K562 (cell line): Measurements from ENCODE around the gene NKIRAS2. TPM values are rescaled to one million over a fixed set of nuclear protein-coding genes. Genes with fewer than 3 reads are reported as not detected.

Source experiments
- ATAC-seq: fragments of 200-7000 bp; cut with Tn5 transposase; 3 replicates; pipeline ENCODE4 v1.9.1; 2020; ENCODE audit warnings: moderate library complexity
- BruUV-seq: library from RNA; stranded (reverse); fragments of 400-500 nt; replicated peaks from 2 replicates; lab custom pipeline; 2021; lab: Mats Ljungman, UMichigan
- CTCF ChIA-PET: fragments of 300-600 bp; formaldehyde crosslinking; extraction: SDS; loops from one replicate; lab custom pipeline; 2021; ENCODE audit warnings: low intra/inter-chr PET ratio; lab: Yijun Ruan, JAX
- POLR2A ChIA-PET: fragments of 300-600, 350-650 bp; sonication (Branson Sonifier 250); formaldehyde crosslinking; extraction: SDS; loops from one replicate; lab custom pipeline; 2021; ENCODE audit warnings: antibody characterized with exemption, inconsistent platforms; lab: Yijun Ruan, JAX
- DNase-seq, 4 experiments: peaks; one replicate each; pipeline versions ENCODE4 v3.0.0 to v3.0.0-alpha.2; 2011 to 2018; ENCODE audit warnings: low spot score in 3 of 4, mixed read lengths in 3 of 4; ENCODE audit errors: extremely low read depth in 1 of 4
- FAIRE-seq: peaks from 2 replicates; lab custom pipeline; 2011; peaks lifted over from hg19 to GRCh38; lab: Jason Lieb, UNC
- H2AFZ ChIP-seq: 2 replicates; pipeline ENCODE4 v1.6.0; 2011; ENCODE audit warnings: low read depth, low read length, control low read depth, inconsistent platforms
- H3K27ac ChIP-seq: fragments of 200-600 bp; 3 replicates; pipeline ENCODE4 v1.8.0; 2011; ENCODE audit warnings: low read depth, mild to moderate bottlenecking, control low read depth, inconsistent platforms, low read length, moderate library complexity, mixed read lengths; ENCODE audit errors: extremely low read depth
- H3K27me3 ChIP-seq, 2 experiments: fragments of 300-600 bp in 1 of 2; 2 replicates in 1 of 2; 3 replicates in 1 of 2; pipeline versions ENCODE4 v1.6.0 to v1.8.0; 2011; ENCODE audit warnings: inconsistent platforms in 2 of 2, low read length in 2 of 2, mild to moderate bottlenecking in 1 of 2, mixed read lengths in 1 of 2, moderate library complexity in 1 of 2; ENCODE audit not compliant: control insufficient read depth in 2 of 2, insufficient read depth in 2 of 2
- H3K36me3 ChIP-seq: fragments of 300-600 bp; 3 replicates; pipeline ENCODE4 v1.8.0; 2011; ENCODE audit warnings: mild to moderate bottlenecking, low read length, inconsistent platforms; ENCODE audit not compliant: control insufficient read depth, insufficient read depth
- H3K4me1 ChIP-seq, 2 experiments: fragments of 200-600 bp in 1 of 2; replicated peaks in 1 of 2; 2 replicates in 1 of 2; 3 replicates in 1 of 2; pipeline versions ENCODE4 v1.5.1 to v1.8.0; 2011; ENCODE audit warnings: inconsistent platforms in 2 of 2, low read length in 2 of 2, mild to moderate bottlenecking in 1 of 2, mixed read lengths in 1 of 2, moderate library complexity in 1 of 2; ENCODE audit not compliant: control insufficient read depth in 2 of 2, insufficient read depth in 2 of 2
- H3K4me2 ChIP-seq: 2 replicates; pipeline ENCODE4 v1.6.1; 2011; ENCODE audit warnings: low read length, control low read depth, inconsistent platforms, mixed read lengths; ENCODE audit not compliant: insufficient read depth
- H3K4me3 ChIP-seq: fragments of 200-600 bp; sonication (generic), shearing (Covaris generic); 2 replicates; pipeline ENCODE4 v1.5.1; 2016; ENCODE audit warnings: control low read depth, inconsistent platforms
- H3K79me2 ChIP-seq: fragments of 200-600 bp; 3 replicates; pipeline ENCODE4 v1.8.0; 2011; ENCODE audit warnings: low read length, inconsistent platforms; ENCODE audit not compliant: control insufficient read depth, insufficient read depth
- H3K9ac ChIP-seq, 2 experiments: 2 replicates each; pipeline versions ENCODE4 v1.6.0 to v1.6.1; 2011; ENCODE audit warnings: low read depth in 2 of 2, low read length in 2 of 2, control low read depth in 1 of 2, inconsistent platforms in 1 of 2, mild to moderate bottlenecking in 1 of 2, mixed read lengths in 1 of 2; ENCODE audit not compliant: insufficient read depth in 1 of 2
- H3K9me1 ChIP-seq: one replicate; pipeline ENCODE4 v1.6.0; 2011; ENCODE audit warnings: inconsistent platforms, mild to moderate bottlenecking, low read length, moderate library complexity; ENCODE audit not compliant: control insufficient read depth, insufficient read depth
- H3K9me3 ChIP-seq: replicated peaks from 2 replicates; pipeline ENCODE4 v1.5.1; 2011; ENCODE audit warnings: low read depth, low read length, inconsistent platforms; ENCODE audit not compliant: control insufficient read depth, insufficient read depth
- H4K20me1 ChIP-seq: replicated peaks from 2 replicates; pipeline ENCODE4 v1.6.1; 2011; ENCODE audit warnings: low read length, inconsistent platforms, mixed read lengths; ENCODE audit not compliant: control insufficient read depth, insufficient read depth
- E2F8 ChIP-seq: fragments of 450-650 bp; IDR thresholded peaks from 2 replicates; pipeline ENCODE4 v1.7.1; 2018; ENCODE audit warnings: mild to moderate bottlenecking, low read depth; ENCODE audit not compliant: partially characterized antibody
- EP300 ChIP-seq: IDR thresholded peaks from 2 replicates; pipeline ENCODE4 v1.6.1; 2012; ENCODE audit warnings: low read length, improper control_type of control experiment
- RBM34 ChIP-seq: fragments of 200-400 bp; formaldehyde crosslinking; IDR thresholded peaks from 2 replicates; pipeline ENCODE4 v1.6.1; 2018; ENCODE audit warnings: low read length, borderline replicate concordance; ENCODE audit not compliant: insufficient read depth
- THRA ChIP-seq: fragments of 450-650 bp; IDR thresholded peaks from 2 replicates; pipeline ENCODE4 v1.6.1; 2017; ENCODE audit warnings: mild to moderate bottlenecking, moderate library complexity
- ZNF436 ChIP-seq: fragments of 250-450, 450-650 bp; sonication (Bioruptor Pico); formaldehyde crosslinking; IDR thresholded peaks from 2 replicates; pipeline ENCODE4 v1.7.0; 2020; ENCODE audit warnings: mild to moderate bottlenecking
- WGBS: fragments of 100-300 bp; shearing (Covaris generic); methylation state at CpG from one replicate; pipeline ENCODE4 v1.1.6; 2016; ENCODE audit warnings: low coverage, mixed read lengths; ENCODE audit not compliant: insufficient coverage; ENCODE audit errors: missing lambda C conversion rate; 5-methylcytosine and 5-hydroxymethylcytosine counted together
- in situ Hi-C: fragments of 300-500 bp; cut with MboI; formaldehyde crosslinking; loops from 4 replicates; pipeline ENCODE4 v1.15.0; 2018; ENCODE audit warnings: inconsistent platforms, mixed read lengths
- intact Hi-C: fragments of 100-400 bp; cut with micrococcal nuclease; formaldehyde crosslinking; loops from 2 replicates; pipeline ENCODE4 v1.14.2; 2022
- polyA plus RNA-seq, 8 experiments: library from polyadenylated mRNA; depleted of rRNA in 4 of 8; stranded (reverse) in 5 of 8; unstranded in 3 of 8; fragments of >200 nt; fragmentation: Nextera tagmentation in 2 of 8; fragmentation: Illumina TruSeq in 1 of 8; extraction: Ambion mirVana in 2 of 8; extraction: Trizol in 1 of 8; gene quantifications; 2 replicates each; pipeline versions ENCODE4 v1.2.1 to v1.2.3, GENCODE V29; 2011 to 2014; ENCODE audit warnings: inconsistent platforms in 1 of 8, missing spikeins in 1 of 8
- total RNA-seq, 7 experiments: library from RNA; depleted of rRNA in 6 of 7; stranded (reverse); fragments of >200 nt in 6 of 7; fragmentation: Illumina TruSeq in 2 of 7; extraction: Trizol in 2 of 7; gene quantifications; 2 replicates each; pipeline versions ENCODE4 v1.2.1 to v1.2.3, GENCODE V29; 2011 to 2021; ENCODE audit warnings: low replicate concordance in 1 of 7

NKIRAS2 gene
- total and polyA plus RNA-seq, 9 of the 15 experiments (the other 6 are each of a cell fraction or from before 2014, with no cell fraction given) = 10.1 to 65.5 (median 29.8) TPM

DNA sequence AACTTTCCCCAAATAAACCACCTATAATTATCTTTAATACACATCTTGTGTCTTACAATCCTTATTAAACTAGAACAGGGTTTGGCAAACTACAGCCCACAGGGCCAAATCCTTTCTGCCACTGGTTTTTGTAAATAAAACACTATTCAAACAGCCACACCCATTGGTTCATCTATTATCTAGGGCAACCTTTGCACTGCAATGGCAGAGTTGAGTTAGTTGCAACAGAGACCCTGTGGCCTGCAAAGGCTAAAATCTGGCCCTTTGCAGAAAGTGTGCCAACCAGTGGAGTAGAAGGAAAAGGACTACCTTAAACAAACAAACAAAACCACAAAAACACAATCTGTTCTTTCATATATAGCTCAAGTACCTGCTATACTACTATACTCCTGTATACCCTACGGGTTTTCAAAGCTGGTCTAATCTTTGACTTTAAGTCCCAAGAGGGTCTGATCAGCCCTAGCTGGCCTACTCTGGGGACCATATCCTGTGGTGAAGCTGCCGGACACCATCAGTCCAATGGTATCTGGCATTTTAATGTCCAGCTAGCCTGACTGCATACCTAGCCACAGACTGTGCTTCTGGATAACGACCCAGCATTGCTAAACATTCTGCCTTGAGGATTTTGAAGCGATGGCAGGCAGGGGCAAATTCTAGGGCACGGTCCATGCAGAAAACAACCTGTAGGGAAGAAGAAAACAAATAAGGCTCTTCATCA, 30.0 kb upstream of the NKIRAS2 start:
- Histone ChIP-seq H3K9me1 (no peaks in the 10 kb centered on the region), H3K27me3 (no peaks in the 10 kb centered on the region), H4K20me1 (no peaks in the 10 kb centered on the region), H3K9ac (no peak overlapping the region), H3K4me2 (no peak overlapping the region), H3K4me3 (no peak overlapping the region), H3K79me2 (no peaks in the 10 kb centered on the region), H3K4me1 (no peaks in the 10 kb centered on the region), H3K36me3 (peaks cover 95% of the 10 kb centered on the region), H3K27ac (no peak overlapping the region), H2AFZ (no peak overlapping the region), H3K9me3 (no peaks in the 10 kb centered on the region)
- 71% methylated on average over 3 of the region's 5 CpGs for WGBS
- no peak for TF ChIP-seq THRA
- TF ChIP-seq EP300 = no peak
- TF ChIP-seq E2F8 = no peak
- no peak for TF ChIP-seq ZNF436
- TF ChIP-seq RBM34 = no peak
- intact Hi-C loops = no loop called here
- ATAC-seq (no peak), DNase-seq (no peak), FAIRE-seq (peak; percentile 19)
- ChIA-PET CTCF (no interaction called here), POLR2A (interaction anchor here (0.6 to 3.8 kb wide), 7 partner anchors 9 to 1787 kb away, joined by 3 to 16 read pairs (median 4); no protein-coding TSS in a partner anchor)
- in situ Hi-C loops = no loop called here
- BruUV-seq = no TSS peak
